H54 (cell line): Measurements from ENCODE around the gene POU2AF2.
"Not testable (repeated sequence)": the region's sequence is repeated elsewhere in the genome, so short reads cannot be mapped to it uniquely, and the experiment has no call there.

Experiments used
- DNase-seq: peaks from one replicate; pipeline ENCODE4 v3.0.0; 2011; ENCODE audit warnings: low spot score, mixed read lengths; ENCODE audit not compliant: insufficient read length
- FAIRE-seq: peaks from 3 replicates; lab custom pipeline; 2011; peaks lifted over from hg19 to GRCh38; lab: Jason Lieb, UNC
- POLR2A ChIP-seq: IDR thresholded peaks from 2 replicates; pipeline ENCODE4 v1.6.1; 2011; ENCODE audit warnings: low read depth, mild to moderate bottlenecking, low read length

Gene POU2AF2

DNA sequence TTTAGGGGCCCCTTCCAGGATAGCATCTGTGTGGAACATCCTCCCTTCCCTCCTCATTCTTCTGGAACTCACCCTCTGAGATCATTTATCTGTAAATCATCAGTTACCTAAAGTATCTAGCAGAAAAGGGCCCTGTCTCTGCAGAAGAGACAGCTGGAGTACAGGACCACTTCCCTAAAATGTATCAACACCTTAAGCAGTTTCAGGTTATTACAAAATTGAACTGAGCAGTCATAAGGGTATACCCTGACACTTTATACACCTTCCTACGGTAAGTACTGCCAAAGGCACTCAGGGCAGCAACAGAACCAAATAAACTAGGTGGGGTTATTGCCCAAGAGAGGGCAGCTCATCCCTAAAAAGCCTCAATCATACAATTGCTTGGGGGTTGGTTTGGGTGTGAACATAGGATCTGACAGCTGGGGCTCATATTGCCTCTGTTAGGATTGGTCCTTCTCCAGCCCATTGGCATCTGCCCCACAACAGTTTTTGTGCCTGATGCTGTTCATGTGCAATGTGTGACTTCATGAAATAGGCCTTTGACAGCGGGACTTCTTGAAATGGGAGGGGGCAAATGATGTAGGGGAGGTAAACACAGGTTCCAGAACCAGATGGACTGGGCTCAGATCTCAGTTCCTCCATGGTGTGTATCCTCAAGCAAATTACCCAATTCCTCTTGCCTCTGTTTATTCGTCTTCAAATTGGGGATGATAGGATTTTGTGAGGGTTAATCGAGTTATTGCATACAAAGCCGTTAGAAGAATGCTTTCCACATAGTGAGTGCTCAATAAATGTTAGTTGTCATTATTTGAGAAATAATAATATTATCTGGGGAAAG lies 55.7 kb downstream of the POU2AF2 start:
- no peak for FAIRE-seq
- no peak for TF ChIP-seq POLR2A
- no peak for DNase-seq

DNA sequence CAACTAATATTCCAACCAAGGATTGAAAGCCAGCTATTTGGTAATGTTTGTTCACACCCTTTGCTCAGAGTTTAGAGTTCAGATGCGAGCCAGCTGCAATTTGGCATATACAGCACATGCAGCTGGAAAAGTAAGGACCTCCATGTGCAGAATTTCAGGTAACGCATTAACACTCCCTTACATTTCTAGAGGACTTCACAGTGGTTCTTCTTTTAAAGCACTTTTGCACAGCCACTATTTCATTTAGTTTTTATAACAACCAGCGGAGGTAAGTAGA lies 56.3 kb downstream of the POU2AF2 start:
- DNase-seq: no peak
- FAIRE-seq: no peak
- no peak for TF ChIP-seq POLR2A

DNA sequence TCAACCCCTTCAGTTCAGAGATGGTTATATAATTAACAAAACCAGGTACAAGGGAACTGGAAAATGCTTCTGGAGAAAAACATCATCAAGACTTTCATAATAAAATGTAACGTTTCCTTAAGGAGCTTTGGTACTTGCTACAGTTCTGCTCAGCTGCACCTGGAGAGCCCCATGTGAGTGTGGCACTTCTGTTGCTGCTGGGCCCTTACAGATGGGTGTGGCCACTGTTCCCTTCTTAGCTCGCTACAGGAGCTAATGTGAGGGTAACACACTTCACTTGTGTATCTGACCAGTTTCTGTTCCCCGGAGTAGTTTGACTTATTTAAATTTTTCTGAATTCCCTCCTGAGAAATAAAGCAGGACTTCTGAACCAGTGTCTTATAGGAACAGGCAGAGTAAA lies 56.8 kb downstream of the POU2AF2 start:
- no peak for FAIRE-seq
- DNase-seq: no peak
- no peak for TF ChIP-seq POLR2A

DNA sequence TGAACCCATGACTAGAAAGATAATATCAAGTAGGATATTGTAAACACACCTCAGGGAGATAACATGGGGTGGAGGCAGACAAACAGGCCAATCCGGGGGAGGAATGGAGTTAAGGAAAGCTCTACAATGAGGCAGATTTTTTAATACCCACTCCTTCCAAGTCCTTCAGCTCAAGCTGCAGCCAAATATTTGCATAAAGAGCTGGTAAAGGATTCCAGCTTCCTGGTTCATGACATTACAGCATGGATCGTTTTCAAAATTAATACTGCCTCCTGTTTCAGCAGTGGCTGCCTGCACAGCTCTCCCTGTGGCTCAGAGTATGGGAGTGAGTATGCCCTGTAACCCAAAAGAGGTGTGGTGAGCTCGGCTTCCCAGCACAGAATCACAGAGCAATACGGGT lies 57.9 kb downstream of the POU2AF2 start:
- FAIRE-seq (no peak), DNase-seq (no peak)

DNA sequence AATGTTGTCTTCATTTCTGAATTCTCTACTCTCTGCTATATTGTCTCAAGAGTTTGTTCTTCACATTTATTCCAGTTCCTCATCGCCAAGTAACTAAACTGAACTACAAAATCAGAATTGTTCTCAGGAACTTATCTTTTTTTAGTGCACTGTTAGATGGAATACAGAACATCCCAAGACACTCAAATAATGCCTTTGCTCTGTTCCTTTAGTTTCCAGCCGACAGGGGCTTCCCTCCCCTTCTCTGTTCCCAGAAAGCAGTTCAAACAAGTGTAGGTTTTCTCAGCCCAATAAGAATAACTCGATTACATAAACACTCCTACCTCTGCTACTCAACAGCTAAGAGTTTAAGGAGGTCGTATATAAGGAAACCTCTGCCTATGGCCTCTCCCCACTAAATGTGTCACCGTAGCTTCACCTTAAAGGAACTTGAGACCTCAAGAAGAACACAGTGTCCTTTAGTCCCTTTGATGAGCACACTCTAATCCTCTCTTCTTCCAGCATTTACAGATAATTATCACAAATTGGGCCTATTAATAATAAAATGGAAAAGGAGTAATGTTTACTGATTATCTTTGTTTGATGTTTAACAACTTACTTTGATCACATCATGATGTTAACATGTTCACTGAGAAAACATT lies 59.8 kb downstream of the POU2AF2 start:
- FAIRE-seq: no peak
- TF ChIP-seq POLR2A: no peak
- no peak for DNase-seq

More for the DNA sequence above, 57.9 kb downstream of the POU2AF2 start:
- TF ChIP-seq POLR2A: no peak

DNA sequence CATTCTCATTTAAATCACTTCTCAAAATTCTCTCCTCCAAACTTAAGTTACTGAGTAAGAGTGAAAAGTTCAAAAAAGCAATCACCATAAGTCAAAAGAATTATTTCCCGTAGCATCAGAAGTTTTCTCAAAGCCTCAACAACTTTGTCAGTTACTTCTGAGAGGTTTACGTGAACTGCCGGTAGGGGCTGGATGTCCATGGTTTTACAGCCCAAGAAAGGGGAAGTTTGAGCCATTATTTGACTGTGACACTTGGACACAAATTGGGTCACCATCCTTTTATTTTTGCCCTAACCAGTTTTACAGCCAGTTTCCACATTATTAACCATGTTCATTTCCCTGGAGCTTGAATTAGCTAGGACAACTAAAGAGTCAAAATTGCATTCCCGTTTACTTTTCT lies 60.4 kb downstream of the POU2AF2 start:
- TF ChIP-seq POLR2A: no peak
- DNase-seq (no peak), FAIRE-seq (no peak)

DNA sequence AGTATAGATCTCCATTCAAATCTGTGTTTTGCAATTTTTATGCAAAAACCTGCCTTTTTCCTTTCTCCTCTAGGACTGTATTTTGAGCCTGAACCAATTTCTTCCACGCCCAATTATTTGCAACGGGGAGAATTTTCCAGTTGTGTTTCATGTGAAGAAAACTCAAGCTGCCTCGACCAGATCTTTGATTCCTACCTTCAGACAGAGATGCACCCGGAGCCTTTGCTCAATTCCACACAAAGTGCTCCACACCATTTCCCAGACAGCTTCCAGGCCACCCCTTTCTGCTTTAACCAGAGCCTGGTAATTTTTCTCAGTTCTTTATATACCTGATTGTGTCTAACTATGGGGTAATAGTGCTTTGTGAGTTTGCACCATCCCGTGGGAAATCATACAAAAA lies 60.8 kb downstream of the POU2AF2 start:
- DNase-seq (no peak), FAIRE-seq (no peak)
- TF ChIP-seq POLR2A: no peak

DNA sequence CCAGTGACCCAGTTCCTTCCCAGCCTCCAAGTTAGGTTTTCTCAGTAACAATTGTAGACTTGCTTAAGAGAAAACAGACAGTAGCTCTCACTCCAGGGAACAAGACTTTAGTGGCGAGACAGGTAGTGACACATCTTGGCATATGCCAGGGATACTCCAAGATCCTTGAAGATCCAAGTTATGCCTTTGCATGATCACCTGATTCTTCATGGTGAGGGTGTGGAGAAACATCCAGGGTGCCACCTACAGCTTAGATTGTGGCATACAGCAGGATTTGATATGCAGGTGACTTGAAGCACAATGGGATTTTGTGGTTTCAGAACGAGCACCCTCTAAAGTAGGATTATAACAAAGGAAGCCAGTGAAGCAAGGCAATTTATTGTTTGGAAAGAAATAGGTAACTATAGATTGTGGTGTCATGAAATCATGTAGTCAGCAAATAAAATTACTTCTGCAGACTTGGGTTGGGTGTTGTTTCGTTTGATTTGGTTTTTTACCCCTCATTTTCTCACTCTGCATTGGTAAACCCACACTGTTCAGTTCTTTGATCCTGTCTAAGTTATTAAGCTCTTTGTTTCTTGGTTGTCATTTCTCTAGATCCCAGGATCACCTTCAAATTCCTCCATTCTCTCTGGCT lies 62.1 kb downstream of the POU2AF2 start:
- no peak for TF ChIP-seq POLR2A
- DNase-seq (no peak), FAIRE-seq (no peak)

DNA sequence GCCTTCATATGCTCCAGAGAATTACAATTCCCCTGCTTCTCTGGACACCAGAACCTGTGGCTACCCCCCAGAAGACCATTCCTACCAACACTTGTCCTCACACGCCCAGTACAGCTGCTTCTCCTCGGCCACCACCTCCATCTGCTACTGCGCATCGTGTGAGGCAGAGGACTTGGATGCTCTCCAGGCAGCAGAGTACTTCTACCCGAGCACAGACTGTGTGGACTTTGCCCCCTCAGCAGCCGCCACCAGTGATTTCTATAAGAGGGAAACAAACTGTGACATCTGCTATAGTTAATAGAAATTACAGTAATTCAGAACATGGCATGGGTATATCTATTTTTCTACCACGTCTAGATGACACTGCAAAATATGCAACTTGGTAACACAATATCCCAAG lies 62.6 kb downstream of the POU2AF2 start:
- TF ChIP-seq POLR2A: no peak
- FAIRE-seq (no peak), DNase-seq (no peak)

DNA sequence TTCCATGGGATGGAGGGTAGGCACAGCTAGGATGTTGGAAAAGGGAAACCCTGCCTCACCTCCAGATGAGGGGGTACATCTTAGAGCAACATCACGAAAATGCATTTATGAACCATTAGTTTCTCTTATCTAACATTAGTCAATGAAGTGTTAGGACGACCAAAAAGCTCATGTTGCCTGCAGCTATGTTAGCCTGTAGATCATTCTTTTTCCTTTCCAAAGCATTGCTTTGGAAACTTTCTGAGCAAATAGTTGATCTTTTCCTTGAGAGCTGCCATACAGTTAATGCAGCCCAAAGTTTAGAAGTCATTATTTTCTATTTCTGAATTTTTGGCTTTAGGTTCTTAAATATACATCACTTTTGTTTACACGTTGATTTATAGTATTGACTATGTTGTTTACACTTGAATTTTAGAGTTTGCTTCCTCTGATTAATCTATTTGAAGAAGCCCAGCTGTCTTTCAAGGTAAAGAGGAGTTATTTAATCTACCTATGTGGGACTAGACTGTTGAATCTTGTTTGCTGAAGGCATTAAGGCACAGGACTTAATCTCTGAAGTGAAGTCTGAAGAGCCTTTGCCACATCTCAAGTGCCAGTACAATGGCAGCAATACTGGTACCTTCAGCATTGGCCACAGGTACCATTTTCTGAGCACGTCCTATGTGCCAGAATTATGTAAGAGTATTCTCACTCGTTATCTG lies 63.8 kb downstream of the POU2AF2 start:
- FAIRE-seq (no peak), DNase-seq (no peak)
- TF ChIP-seq POLR2A: no peak

DNA sequence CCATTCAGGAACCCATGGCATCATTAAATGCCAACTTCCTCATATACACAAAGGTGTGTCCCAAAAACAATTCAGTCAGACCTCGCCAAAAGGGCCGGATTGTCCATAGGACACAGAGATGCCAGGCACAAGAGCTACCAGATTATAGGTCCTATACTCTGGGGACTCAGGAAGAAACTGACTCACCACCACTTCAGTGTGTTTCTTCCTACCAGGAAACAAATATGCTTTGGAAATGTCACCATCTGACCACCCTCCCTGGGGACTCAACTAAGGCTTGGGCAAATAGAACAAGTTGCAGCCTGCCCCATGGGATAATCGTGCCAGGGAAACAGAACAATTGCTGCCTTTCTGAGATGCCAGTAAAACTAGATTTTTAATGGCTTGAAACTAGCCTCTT lies 64.6 kb downstream of the POU2AF2 start:
- no peak for DNase-seq
- no peak for FAIRE-seq
- no peak for TF ChIP-seq POLR2A

DNA sequence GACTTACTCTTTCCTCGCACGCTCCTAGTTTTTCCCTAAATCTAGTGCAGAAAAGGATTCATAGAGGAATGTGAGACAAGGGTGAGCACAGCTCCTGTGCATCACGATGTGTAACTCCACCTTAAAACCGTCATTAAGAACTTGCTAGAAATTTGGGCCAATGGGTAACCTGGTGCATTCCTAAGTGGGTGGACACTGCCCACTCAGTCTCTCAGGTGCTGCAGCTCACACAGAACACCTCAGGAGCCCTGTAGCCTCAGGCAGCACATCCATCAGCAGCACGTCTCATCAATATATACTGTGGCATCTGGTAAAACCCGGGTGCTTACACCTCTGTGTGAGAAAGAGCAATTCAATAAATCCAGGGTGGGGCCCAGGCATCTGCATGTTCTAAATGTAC lies 65.2 kb downstream of the POU2AF2 start:
- TF ChIP-seq POLR2A: no peak
- FAIRE-seq (no peak), DNase-seq (no peak)

DNA sequence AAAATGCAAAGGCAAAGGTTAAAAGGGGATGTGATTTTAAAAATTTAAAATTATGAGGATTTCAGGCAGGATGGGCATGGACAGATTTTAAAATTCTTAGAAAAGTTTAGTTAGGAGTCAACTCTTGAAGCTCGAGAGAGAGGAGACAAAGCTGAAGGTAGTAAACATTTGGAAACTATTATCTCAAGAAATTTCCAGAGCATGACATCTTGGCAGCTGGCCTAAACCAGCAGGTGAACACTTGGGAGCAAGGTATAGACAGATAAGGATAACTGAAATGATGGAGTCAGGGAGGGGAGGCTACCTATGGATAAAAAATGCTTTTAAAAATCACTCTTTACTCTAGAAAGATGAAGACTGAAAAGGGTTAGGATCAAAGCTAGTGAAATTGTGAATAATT lies 66.6 kb downstream of the POU2AF2 start:
- FAIRE-seq (no peak), DNase-seq (no peak)
- no peak for TF ChIP-seq POLR2A

DNA sequence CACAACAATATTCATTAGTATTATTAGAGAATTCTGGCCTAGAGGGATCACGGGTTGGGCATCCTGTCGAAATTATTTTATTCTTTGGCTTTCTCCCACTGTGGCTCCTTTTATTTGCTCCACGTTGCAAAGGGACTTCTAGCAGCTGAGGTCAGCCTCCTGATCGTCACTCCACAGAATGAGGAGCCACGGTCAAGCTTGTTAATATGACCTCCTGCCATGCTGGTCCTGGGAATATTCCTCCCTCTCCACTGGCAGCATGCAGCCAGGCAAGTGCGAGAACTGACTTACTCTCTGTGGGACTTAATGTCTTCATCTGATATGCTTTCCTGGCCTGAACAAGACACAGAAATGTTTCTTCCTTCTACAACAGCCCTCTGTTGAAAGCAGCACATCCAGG lies 73.8 kb downstream of the POU2AF2 start:
- DNase-seq: no peak
- FAIRE-seq: no peak
- no peak for TF ChIP-seq POLR2A

DNA sequence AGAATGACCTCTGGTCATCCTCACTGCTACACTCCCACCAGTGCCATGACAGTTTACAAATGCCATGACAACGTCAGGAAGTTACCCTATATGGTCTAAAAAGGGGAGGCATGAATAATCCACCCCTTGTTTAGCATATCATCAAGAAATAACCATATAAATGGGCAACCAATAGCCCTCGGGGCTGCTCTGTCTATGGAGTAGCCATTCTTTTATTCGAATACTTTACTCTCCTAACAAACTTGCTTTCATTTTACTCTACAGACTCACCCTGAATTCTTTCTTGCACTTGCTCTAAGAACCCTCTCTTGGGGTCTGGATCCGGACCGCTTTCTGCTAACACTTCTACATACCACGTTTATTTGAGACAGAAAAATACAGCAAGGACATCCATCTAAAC lies 74.7 kb downstream of the POU2AF2 start:
- not testable (repeated sequence) for DNase-seq, FAIRE-seq
